HG02588 (cell line): Measurements from ENCODE around the gene SRGAP2.
"Not testable (repeated sequence)": the region's sequence is repeated elsewhere in the genome, so short reads cannot be mapped to it uniquely, and the experiment has no call there.

Source experiments
- ATAC-seq: cut with Tn5 transposase; IDR thresholded peaks from one replicate; pipeline ENCODE4 v1.9.1; 2021; ENCODE audit warnings: mild to moderate bottlenecking, moderate library complexity; ENCODE audit not compliant: unreplicated experiment

SRGAP2 gene

DNA sequence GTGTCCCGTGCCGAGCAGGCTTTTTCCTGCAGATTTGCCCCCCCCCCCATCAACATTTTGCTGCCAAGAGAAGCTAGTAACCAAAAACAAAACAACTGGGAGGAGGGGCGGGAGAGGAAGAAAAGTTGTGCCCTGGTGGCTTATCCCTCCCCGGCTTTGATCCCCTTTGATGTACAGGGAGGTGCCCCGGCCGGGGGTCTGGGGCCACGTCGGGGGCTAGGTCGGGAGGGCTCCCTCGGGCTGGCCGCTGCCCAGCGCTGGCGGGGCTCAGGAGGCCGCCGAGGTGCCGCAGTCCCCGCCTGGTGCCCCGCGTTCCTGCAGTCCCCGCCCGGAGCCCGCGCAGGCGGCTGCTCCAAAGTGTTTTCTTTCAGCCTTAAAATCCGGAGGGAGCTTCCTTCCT, 1.5 kb downstream of the SRGAP2 start:
- ATAC-seq = not testable (repeated sequence)

DNA sequence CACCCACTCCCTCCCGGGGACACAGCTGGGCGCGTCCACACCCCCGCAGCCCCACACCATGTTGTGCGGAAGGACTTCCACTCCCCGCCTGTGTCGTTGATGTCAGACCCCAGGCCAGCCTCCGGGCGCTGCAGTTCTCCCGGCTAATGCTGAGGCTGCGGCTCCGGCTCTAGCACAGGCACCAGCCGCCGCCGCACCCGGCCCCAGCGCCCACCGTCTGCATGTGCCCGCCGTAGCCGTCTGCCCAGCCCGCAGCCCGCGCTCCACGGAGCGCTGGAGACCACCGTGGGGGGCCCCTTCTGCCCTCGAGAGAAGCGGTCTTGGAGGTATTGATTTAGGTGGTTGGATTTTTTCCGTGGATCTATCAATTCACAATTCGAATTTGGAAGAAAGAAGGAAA, 2.2 kb downstream of the SRGAP2 start:
- ATAC-seq = not testable (repeated sequence)

DNA sequence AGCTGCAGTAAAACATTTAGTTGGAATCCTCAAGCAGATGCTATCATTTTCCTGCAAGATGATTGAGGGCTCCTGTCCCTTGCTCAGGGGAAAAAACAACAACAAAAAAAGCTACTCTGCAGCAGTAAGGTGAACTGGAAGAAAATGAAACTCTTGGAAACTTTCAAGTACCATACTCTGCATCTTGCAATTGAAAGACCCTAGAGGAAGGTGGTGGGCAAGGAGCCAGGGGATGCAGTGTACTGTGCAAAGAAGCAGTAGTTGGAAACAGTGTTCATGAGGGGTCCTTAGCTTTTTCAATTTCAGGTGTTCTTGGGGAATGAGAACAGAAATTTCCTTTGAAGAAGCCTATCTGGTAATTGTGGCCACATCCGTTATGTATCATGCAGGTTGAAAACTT, 7.5 kb downstream of the SRGAP2 start:
- ATAC-seq = not testable (repeated sequence)

- ATAC-seq = not testable (repeated sequence)
Measured at GRCh38 chr1:206215600-206216392, 12.5 kb downstream of the SRGAP2 start.

GRCh38 chr1:206218285-206218684, 14.9 kb downstream of the SRGAP2 start:
- not testable (repeated sequence) for ATAC-seq

DNA sequence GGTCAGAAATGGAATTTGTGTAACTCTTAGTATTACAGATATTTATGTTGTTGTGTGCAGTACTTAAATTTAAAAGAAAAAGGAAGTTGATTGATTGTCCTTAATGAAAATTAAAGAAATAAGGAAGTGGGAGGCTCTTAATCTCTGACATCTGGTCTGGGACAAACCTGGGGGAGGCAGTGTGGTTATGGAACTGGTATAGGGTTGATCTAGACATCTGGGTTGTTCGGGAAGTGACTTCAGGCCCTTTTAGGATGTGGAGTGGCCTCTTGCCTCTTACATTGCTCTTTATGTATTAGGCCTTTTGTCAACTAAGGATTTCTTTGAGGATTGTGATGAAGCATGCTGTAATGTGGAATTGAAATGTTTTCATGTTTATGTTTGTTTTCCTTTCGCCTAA, 15.4 kb downstream of the SRGAP2 start:
- not testable (repeated sequence) for ATAC-seq

GRCh38 chr1:206219514-206220331, 16.4 kb downstream of the SRGAP2 start:
- not testable (repeated sequence) for ATAC-seq

- not testable (repeated sequence) for ATAC-seq
Measured at GRCh38 chr1:206220332-206221000, 17.1 kb downstream of the SRGAP2 start.

GRCh38 chr1:206221585-206221984, 18.2 kb downstream of the SRGAP2 start:
- ATAC-seq = not testable (repeated sequence)

DNA sequence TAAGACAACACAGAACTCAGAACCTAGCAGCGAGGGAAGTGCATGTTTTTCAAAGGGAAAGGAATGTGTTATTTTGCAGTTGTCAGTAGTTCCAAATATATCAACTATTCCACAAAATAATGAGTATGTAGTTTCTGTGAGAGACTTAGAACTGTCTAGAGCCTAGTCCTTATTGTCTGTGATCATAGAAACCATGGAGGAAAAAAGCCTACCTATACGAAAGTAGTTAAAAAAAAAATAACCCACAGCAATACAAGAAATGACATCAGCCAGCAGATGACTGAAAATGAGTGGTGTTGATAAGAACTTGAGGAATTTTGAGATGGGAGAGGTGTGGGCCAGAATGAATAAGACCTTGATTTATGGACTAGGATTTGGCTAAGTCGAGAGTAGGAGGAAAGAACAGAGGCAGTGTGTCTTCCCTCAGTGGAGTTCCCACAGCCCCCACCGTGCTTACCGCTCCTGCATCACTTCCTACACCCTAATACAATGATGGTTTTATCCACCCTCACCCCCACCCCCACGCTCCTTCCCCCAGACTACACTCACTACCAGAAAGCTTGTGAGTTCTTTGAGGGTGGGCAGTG, 20.9 kb downstream of the SRGAP2 start:
- ATAC-seq = not testable (repeated sequence)

DNA sequence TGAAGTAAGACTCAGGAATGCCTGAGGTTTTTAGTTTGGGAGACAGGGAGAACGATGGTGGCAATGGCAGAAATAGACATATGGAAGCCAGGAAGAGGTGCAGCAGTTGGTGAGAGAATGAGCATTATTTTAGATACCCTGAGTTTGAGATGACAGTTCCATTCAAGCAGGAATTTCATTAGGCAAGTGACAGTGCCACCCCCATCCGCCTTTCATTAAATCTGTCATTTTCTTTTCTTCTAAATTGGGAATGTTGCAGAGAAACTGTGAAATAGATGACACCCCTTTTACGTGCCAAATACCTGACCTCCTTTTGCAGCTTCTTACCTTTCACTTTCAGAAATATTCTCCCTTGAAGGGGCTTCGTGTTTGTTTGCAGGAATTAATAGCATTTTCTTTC, 22.0 kb downstream of the SRGAP2 start:
- ATAC-seq = not testable (repeated sequence)

- not testable (repeated sequence) for ATAC-seq
Measured at GRCh38 chr1:206226886-206227285, 23.5 kb downstream of the SRGAP2 start.

- not testable (repeated sequence) for ATAC-seq
Measured at GRCh38 chr1:206229286-206229685, 25.9 kb downstream of the SRGAP2 start.

GRCh38 chr1:206231989-206232388, 28.6 kb downstream of the SRGAP2 start:
- ATAC-seq = not testable (repeated sequence)

DNA sequence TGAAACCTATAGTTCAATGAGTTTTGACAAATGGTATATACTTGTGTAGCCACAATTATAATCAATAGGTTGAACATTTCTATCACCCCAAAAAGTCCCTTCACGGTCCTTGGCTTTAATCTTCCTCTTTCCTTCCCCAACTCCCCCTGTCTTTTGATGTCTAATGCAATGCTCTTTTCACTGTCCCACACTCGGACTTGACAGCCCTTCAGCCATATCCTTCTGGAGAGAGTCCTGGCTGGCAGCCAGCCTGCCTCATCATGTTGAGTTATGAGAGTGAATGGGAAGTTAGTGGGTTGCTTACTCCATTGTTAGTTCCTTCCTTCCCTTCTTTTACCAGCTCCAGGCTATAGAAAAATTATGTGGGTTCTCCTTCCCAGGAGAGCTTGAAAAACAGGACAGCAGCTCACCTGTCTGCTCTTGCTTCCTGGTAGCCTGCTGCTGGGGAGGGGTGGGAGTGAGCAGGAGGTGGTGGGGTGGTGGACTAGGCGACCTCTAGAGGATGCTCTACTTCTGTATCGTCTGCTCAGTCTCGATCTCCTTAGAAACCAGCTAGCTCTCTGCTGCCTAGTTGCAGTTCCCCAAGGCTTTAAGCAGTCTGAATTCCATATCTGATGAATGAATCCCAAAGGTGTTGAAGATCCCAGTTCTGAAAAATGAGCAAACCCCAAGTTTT, 29.8 kb downstream of the SRGAP2 start:
- peak; percentile 80 for ATAC-seq

DNA sequence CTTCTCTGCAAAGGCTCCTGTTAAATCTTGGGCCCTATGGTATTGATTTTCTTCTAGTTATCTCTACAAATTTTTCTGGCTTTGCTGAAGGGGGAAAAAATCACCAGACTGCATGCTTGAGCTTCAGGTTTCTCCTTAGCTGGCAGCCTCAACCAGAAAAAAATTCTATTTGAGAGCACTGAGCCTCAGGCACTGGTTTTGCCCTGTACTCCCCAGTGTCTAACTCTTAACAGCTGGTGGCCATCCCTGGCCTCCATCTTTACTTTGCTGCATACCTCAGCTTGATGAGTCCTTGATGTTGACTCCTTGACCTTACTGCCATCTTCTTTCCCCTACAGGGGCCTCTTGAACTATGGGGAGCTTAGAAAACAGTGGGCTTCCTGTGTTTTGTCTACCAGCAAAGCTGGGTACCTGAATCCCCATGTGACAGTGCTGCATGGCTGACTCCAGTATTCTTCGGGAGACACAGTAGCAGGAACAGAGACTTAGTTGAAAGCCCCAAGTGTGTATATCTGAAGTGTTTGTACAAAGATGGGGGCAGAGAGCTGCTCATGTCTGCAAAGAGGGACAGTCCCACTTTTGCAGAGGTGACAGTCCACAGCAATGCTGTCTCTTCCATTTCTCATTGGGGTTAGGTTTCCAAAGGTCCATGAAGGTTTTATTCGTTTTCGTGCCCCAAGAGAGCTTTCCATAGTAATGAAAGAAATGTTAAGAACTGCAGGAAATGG, 31.0 kb downstream of the SRGAP2 start:
- ATAC-seq = not testable (repeated sequence)

DNA sequence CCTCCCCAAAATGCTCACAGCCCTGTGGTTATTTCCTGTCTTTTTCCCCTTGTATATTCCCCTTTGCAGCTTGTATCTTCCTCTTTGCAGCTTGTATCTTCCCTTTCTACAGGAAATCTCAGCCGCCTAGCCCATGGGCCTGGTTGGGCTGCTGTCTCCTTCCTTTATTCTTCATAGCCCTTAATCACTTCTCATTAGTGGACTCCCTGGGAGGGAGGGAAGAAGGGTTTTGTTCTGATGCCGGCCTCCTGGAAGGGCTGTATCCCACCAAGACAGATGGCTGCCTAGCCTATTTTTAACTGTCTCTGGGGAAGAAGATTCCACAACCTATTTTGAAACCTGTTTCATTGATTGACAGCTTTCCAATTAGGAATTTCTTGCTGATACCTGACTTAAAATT, 31.8 kb downstream of the SRGAP2 start:
- not testable (repeated sequence) for ATAC-seq

- ATAC-seq = peak; percentile 56
Measured at GRCh38 chr1:206240288-206240687, 36.9 kb downstream of the SRGAP2 start.

DNA sequence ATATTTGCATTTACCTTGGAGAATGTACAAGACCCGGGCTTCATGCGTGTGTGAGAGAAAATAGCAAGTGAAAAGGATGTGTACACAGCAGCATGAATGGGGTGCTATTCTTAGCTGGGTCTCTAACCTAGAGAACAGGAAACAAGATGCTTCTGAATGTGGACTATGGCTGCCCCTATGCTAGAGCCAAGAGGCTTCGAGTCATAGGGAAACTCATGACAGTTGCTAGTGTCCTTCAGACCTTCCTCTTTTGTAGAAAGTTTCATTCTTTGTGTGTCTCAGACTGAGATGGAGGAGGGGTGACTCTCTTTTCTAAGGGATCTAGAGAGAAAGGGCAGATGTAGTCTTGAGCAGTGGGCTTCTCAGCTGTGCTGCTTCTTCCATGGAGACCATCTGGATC, 40.0 kb downstream of the SRGAP2 start:
- ATAC-seq = peak; percentile 96

DNA sequence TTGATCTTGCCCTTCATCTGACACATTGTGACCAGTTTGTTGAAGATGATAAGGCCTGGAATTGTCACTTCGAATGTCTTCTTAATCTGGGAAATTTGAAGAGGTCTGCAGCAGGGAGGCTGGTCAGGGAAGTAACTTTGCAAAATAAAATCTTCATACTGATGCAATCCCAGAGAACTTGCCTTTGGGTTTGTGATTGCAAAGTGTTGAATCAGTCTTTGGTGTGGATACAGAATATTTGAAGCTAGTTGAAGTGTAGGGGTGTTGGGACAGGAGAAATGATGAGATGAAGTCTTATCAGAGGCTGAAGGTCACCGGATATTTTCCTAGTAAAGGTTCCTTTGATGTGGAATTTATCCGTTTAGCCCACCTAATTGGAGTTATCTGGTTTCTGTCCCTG, 42.1 kb downstream of the SRGAP2 start:
- ATAC-seq = not testable (repeated sequence)
